ENCODE data around the gene HK3. TPM values are rescaled to one million over a fixed set of nuclear protein-coding genes. Genes with fewer than 3 reads are reported as not detected.

The HK3 gene
- total RNA-seq, 4 donors from 2014 or later = 12.2 to 61.6 (median 26.7) TPM

DNA sequence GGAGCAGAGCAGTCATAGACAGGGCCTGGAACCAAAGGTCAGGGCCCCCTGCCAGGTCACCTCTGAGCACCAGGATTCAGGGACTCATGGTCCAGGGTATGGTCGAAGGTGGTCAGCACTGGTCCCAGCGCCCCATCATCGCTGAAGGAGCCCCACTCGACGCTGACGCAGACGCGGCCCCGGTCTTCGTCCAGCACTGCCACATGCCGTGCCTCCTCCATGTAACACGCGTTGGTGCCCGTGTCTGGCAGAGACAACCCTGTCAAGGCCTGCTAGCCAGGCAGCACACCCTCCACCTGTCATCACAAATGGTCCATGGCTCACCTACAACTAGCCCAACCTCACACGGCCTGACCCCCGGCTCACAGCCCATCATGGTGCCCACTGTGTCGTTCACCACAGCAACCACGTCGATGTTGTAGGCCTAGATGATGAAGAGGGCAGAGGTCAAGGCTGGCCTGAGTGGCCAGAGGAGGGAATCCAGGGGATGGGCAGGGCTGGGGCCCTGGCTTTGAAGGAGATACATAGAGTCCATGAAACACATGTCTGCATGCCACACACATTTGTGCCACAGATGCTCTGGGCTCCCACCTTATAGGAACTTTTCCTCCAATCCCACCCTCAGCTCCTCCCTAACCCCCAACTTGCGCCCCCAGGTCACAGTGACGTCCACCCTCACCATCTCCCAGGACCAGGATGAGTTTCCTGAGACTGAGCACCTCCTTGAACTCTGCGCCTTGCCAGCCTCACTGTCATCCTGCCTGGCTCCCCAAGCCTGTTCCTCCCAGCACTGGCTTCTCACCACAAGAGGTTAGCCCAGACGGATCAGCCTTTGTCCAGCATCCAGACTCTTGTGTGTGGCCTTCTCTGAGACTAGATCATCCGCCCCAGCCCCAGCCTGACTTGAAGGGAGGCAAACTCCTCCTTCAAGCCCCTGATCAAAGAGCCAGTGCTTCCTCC is 9.5 kb downstream of the HK3 start:
- no peak for DNase-seq (ENCODE audit: low spot score)
- TF ChIP-seq, protein P1, sequence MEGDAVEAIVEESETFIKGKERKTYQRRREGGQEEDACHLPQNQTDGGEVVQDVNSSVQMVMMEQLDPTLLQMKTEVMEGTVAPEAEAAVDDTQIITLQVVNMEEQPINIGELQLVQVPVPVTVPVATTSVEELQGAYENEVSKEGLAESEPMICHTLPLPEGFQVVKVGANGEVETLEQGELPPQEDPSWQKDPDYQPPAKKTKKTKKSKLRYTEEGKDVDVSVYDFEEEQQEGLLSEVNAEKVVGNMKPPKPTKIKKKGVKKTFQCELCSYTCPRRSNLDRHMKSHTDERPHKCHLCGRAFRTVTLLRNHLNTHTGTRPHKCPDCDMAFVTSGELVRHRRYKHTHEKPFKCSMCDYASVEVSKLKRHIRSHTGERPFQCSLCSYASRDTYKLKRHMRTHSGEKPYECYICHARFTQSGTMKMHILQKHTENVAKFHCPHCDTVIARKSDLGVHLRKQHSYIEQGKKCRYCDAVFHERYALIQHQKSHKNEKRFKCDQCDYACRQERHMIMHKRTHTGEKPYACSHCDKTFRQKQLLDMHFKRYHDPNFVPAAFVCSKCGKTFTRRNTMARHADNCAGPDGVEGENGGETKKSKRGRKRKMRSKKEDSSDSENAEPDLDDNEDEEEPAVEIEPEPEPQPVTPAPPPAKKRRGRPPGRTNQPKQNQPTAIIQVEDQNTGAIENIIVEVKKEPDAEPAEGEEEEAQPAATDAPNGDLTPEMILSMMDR (IDR thresholded peaks at IDR 0.05) = no peak
- ATAC-seq (ENCODE audit: low FRiP score) = no peak

DNA sequence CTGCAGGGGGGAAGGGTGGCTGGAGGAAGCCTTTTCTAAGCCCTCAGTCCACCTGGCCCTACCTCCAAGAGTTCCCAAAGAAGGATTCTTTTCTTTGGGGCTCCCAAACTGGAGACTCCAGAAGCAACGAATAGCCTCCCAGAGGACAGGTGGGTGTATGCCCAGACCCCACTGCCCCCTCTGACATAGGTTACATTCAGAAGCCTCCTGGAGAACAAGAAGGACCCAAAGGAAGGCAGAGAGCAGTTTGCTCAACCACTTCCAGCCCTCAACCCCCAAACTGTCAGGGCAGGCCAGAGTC is 10.3 kb downstream of the HK3 start:
- ATAC-seq (ENCODE audit: low FRiP score) = no peak
- TF ChIP-seq, protein P1 (IDR thresholded peaks at IDR 0.05) = no peak
- DNase-seq (ENCODE audit: low spot score) = no peak

DNA sequence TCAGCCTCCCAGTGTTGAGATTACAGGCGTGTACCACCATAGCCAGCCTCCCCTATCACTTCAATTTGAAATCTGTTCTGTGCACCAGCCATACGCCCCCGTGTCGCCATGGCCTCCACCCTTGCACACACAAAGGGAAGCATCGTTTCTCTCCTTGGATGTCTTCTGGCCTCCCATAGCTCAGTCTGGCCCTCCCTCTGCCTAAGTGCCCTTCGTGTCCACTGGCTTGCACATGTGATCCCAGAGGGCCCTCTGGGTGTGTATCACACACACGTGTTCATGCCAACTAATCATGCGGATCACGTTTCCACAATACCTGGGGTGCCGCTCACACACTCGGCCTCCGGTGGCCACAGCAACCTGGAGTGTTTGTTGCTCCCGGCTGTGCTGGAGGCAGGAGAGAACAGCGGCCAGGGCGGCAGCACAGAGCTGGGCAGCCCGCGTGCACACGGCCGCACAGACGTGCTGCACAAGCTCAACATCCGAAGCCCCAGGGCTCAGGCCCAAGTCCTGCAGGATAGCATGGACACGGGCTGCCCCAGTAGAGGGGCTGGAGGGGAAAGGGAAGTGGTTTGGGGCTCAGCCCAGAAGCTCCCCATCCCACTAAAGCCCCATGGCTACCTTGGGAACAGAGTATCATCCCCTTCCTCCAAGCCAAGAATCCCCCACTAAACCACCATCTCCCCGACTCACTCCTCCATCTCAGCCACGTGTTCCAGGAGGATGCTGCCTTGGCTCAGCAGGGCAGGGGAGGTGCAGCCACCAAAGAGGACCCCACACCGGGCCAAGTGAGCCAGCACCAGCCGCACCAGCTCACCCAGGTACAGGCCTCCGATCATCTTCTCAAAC is 10.9 kb downstream of the HK3 start:
- no peak for DNase-seq (ENCODE audit: low spot score)
- no peak for ATAC-seq (ENCODE audit: low FRiP score)
- TF ChIP-seq, protein P1 (IDR thresholded peaks at IDR 0.05) = no peak

DNA sequence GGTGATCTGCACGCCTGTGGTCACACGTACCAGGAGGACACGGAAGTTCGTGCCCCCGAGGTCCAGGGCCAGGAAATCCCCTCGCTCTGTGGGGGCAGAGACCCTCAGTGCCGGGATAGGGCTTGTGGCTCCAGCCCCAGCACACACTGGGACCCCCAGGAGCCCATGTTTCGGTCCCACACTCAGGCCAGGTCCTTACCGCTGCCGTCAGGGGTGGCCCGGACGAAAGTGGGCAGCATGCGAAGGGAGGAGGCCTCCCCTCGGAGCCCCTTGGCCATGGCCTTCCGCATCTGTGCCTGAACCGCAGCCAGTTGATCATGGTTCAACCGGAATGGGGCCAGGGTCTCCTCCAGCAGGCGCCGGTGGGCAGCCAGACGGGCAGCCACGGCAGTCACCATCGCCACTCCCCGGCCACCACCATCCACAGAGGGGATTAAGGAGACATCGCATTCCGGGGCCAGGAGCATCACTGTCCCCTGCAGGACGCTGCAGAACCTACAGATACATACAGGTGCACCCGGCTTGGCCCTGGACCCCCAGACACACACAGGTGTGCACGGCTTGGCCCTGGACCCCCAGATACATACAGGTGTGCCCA is 11.8 kb downstream of the HK3 start:
- ATAC-seq (ENCODE audit: low FRiP score) (no peak), DNase-seq (ENCODE audit: low spot score) (no peak)
- TF ChIP-seq, protein P1 (IDR thresholded peaks at IDR 0.05) = no peak

DNA sequence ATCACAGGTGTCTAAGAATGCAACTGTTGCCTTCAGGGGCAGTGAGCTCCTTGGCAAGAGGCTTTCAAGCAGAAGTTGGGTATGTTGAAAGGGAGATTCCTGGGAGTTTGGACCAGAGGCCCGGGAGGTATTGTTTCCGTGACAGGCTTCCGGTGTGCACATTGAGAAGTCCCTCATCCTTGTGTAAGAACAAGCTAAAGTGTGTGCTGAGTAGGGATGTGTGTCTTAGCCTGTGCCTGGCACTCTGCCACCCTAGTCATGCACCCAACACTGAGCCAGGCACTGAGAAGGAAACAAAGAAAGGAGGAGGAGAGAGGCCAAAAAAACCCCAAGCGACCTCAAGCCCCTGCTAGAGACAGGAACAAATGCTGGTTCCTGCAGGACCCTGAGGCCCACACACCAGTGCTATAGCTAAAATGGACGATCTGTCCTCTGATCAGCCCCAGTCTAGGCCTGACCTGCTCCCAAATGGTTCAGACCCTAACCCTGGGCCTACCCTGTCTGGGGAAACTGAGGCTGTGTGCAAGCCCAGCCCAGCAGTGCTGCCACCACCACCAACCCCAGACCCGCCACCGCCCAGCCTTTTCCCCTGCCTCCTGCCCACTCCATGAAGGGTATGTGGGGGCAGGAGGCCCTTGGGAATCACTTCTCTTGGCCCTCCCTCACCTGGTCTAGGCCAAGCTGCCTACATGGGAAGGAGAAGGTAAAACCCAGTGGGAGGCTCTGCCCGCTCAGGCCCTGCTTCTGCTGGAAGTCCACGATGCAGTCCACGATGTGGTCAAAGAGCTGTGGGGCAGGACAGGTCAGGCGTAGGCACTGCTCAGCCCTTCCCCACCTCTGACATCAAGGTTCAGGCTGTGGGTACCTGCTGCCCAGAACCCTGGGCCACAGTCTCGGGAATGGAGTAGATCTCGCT is 12.6 kb downstream of the HK3 start:
- ATAC-seq (ENCODE audit: low FRiP score) (no peak), DNase-seq (ENCODE audit: low spot score) (no peak)
- TF ChIP-seq, protein P1 (IDR thresholded peaks at IDR 0.05) = no peak

DNA sequence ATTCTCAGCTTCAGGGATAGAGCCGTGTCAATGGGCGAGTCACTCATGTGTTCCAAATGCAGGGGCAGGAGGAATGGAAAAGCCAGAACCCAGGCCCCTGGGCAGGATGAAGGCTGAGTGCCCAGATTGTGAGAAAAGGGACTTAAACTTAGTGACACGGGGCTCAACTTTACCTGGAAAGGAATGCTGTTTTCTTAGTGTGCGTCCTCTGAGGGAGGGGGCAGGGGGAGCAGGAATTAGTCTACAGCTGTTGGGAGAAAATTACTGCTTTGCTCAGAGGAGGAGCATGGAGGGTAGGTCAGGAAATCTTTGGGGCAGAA is 14.6 kb downstream of the HK3 start:
- no peak for DNase-seq (ENCODE audit: low spot score)
- TF ChIP-seq, protein P1 (IDR thresholded peaks at IDR 0.05) = no peak
- no peak for ATAC-seq (ENCODE audit: low FRiP score)
